GM18520 (cell line): ENCODE measurements around the gene CC2D1B.

Source experiments
- ATAC-seq: cut with Tn5 transposase; IDR thresholded peaks from one replicate; pipeline ENCODE4 v1.9.1; 2021; ENCODE audit not compliant: unreplicated experiment

CC2D1B gene

DNA sequence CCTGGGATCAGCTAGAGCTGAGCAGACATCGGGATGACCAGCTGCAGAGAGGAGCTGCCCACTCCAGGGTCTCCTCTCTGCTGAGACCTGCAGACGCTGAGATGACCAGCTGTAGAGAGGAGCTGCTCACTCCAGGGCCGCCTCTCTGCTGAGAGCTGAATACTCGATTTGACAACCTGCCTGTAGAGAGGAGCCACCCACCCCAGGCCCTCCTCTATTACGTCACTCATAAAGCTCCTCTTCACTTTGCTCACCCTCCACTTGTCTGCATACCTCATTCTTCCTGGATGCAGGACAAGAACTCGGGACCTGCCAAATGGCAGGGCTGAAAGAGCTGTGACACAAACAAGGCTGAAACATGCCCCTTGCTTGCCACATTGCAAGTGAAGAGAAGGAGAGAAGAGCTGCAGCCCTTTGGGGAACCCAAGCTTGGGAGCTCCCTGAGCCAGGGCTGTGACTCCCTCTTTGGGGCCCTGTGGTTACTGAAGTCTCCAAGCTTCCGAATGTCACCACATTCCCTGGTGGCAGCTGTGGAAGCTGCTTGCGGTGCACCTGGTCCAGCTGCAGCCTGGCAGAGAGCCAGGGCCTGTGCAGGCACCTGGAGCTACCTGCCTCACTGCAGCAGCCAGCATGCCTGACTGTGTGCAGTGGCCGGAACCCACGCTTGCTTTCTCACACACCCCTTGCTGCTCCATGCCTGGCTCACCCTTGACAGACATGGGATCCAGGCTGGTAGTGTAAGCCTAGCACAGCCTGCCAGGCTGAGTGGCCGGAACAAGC lies 59.6 kb downstream of the CC2D1B start:
- no peak for ATAC-seq

- no peak for ATAC-seq
Measured at GRCh38 chr1:52305417-52306226, 60.4 kb downstream of the CC2D1B start.
